HepG2 (cell line): ENCODE results near the gene TAF1D. TPM values are rescaled to one million over a fixed set of nuclear protein-coding genes. Genes with fewer than 3 reads are reported as not detected.

ENCODE experiments used
- ATAC-seq: fragments of 200-7000 bp; cut with Tn5 transposase; 3 replicates; pipeline ENCODE4 v1.9.1; 2020; ENCODE audit warnings: mild to moderate bottlenecking, moderate library complexity
- BruUV-seq: library from RNA; stranded (reverse); fragments of 400-500 nt; replicated peaks from 2 replicates; lab custom pipeline; 2021; lab: Mats Ljungman, UMichigan
- CTCF ChIA-PET: fragments of 300-600 bp; formaldehyde crosslinking; extraction: SDS; loops from one replicate; lab custom pipeline; 2021; ENCODE audit warnings: low total read pairs, inconsistent platforms, low intra/inter-chr PET ratio; lab: Yijun Ruan, JAX
- POLR2A ChIA-PET: fragments of 350-600 bp; sonication (Branson Sonifier 250); formaldehyde crosslinking; loops from one replicate; lab custom pipeline; 2020; ENCODE audit warnings: antibody characterized with exemption, inconsistent platforms; lab: Yijun Ruan, JAX
- DNase-seq: peaks from one replicate; pipeline ENCODE4 v3.0.0-alpha.2; 2015; ENCODE audit warnings: low spot score
- FAIRE-seq: peaks from 3 replicates; lab custom pipeline; 2011; peaks lifted over from hg19 to GRCh38; lab: Jason Lieb, UNC
- H2AFZ ChIP-seq: one replicate; pipeline ENCODE4 v1.6.1; 2011; ENCODE audit warnings: low read length, inconsistent platforms
- H3K27ac ChIP-seq: fragments of 300-600 bp; 3 replicates; pipeline ENCODE4 v1.8.0; 2011; ENCODE audit warnings: mixed run types, mild to moderate bottlenecking, mixed read lengths, low read length, inconsistent platforms; ENCODE audit not compliant: insufficient read depth; ENCODE audit errors: extremely low read length
- H3K27me3 ChIP-seq, 2 experiments: fragments of 200-600 bp in 1 of 2; 2 replicates in 1 of 2; 3 replicates in 1 of 2; pipeline versions ENCODE4 v1.6.0 to v1.8.0; 2011; ENCODE audit warnings: low read length in 2 of 2, mild to moderate bottlenecking in 2 of 2, moderate library complexity in 2 of 2, inconsistent platforms in 1 of 2; ENCODE audit not compliant: insufficient read depth in 2 of 2, control insufficient read depth in 1 of 2
- H3K36me3 ChIP-seq, 2 experiments: fragments of 200-600 bp in 1 of 2; replicated peaks in 1 of 2; 2 replicates in 1 of 2; 3 replicates in 1 of 2; pipeline versions ENCODE4 v1.5.1 to v1.8.0; 2011; ENCODE audit warnings: low read length in 2 of 2, inconsistent platforms in 1 of 2; ENCODE audit not compliant: insufficient read depth in 2 of 2, control insufficient read depth in 1 of 2
- H3K4me1 ChIP-seq: 2 replicates; pipeline ENCODE4 v1.5.1; 2012; ENCODE audit warnings: low read length, inconsistent platforms; ENCODE audit not compliant: insufficient read depth
- H3K4me2 ChIP-seq: 2 replicates; pipeline ENCODE4 v1.6.0; 2011; ENCODE audit warnings: low read depth, low read length, inconsistent platforms
- H3K4me3 ChIP-seq, 3 experiments: fragments of 200-600 bp in 1 of 3; sonication (generic), shearing (Covaris generic) in 1 of 3; replicated peaks in 1 of 3; 2 replicates each; pipeline ENCODE4 v1.5.1; 2011 to 2016; ENCODE audit warnings: low read length in 3 of 3, inconsistent platforms in 2 of 3, low read depth in 2 of 3, mild to moderate bottlenecking in 2 of 3, control low read depth in 1 of 3, mixed read lengths in 1 of 3; ENCODE audit not compliant: insufficient read depth in 1 of 3
- H3K79me2 ChIP-seq: one replicate; pipeline ENCODE4 v1.6.1; 2011; ENCODE audit warnings: low read length, inconsistent platforms; ENCODE audit not compliant: insufficient read depth
- H3K9ac ChIP-seq: 2 replicates; pipeline ENCODE4 v1.6.0; 2011; ENCODE audit warnings: mild to moderate bottlenecking, low read depth, low read length, inconsistent platforms; ENCODE audit not compliant: insufficient read depth
- H3K9me3 ChIP-seq: 2 replicates; pipeline ENCODE4 v1.5.1; 2012; ENCODE audit warnings: mild to moderate bottlenecking, low read length
- H4K20me1 ChIP-seq: 2 replicates; pipeline ENCODE4 v1.6.0; 2011; ENCODE audit warnings: inconsistent platforms, mild to moderate bottlenecking, low read length, moderate library complexity; ENCODE audit not compliant: insufficient read depth
- IKZF4 ChIP-seq: sonication (generic); formaldehyde crosslinking; IDR thresholded peaks from 2 replicates; pipeline ENCODE4 v1.5.1; 2020; ENCODE audit warnings: borderline replicate concordance, mild to moderate bottlenecking, low read depth, missing genetic modification reagents; ENCODE audit errors: not compliant biosample characterization
- NFE2L2 ChIP-seq: fragments of 150-350 bp; IDR thresholded peaks from 2 replicates; pipeline ENCODE4 v1.6.1; 2014; ENCODE audit warnings: low read length
- NR2F2 ChIP-seq: IDR thresholded peaks from 2 replicates; pipeline ENCODE4 v1.6.1; 2012; ENCODE audit warnings: low read depth, inconsistent platforms, borderline replicate concordance
- REXO4 ChIP-seq: sonication (generic); formaldehyde crosslinking; IDR thresholded peaks from 2 replicates; pipeline ENCODE4 v1.8.0; 2022; ENCODE audit warnings: missing genetic modification reagents, mild to moderate bottlenecking, borderline replicate concordance
- SPEN ChIP-seq: sonication (generic); formaldehyde crosslinking; IDR thresholded peaks from 2 replicates; pipeline ENCODE4 v1.5.1; 2020; ENCODE audit warnings: low read depth, mild to moderate bottlenecking, missing genetic modification reagents
- ZNF337 ChIP-seq: sonication (generic); formaldehyde crosslinking; IDR thresholded peaks from 2 replicates; pipeline ENCODE4 v1.5.1; 2020; ENCODE audit warnings: missing genetic modification reagents, low read depth, mild to moderate bottlenecking, borderline replicate concordance
- WGBS: methylation state at CpG from one replicate; pipeline ENCODE4 v1.1.6; 2017; ENCODE audit warnings: low lambda C conversion rate; 5-methylcytosine and 5-hydroxymethylcytosine counted together
- in situ Hi-C: cut with HindIII; loops from 2 replicates; pipeline ENCODE4 v1.10.0; 2017; ENCODE audit warnings: low pct_unique_long_range_greater_than_20kb; ENCODE audit not compliant: extremely low pct_ligation_motif_present
- intact Hi-C: fragments of 100-400 bp; cut with micrococcal nuclease; formaldehyde crosslinking; loops from one replicate; pipeline ENCODE4 v1.10.0; 2022; ENCODE audit not compliant: unreplicated experiment
- polyA plus RNA-seq, 8 experiments: library from polyadenylated mRNA; depleted of rRNA in 3 of 8; stranded (reverse) in 7 of 8; unstranded in 1 of 8; fragments of >200 nt; fragmentation: Illumina TruSeq in 4 of 8; extraction: Trizol in 4 of 8; gene quantifications; 2 replicates each; pipeline versions ENCODE4 v1.2.1 to v1.2.3, GENCODE V29; 2011 to 2016; ENCODE audit warnings: low read depth in 4 of 8, missing spikeins in 1 of 8, mixed read lengths in 1 of 8; ENCODE audit not compliant: insufficient read depth in 1 of 8
- total RNA-seq, 5 experiments: library from RNA; depleted of rRNA; stranded (reverse); fragments of >200 nt; fragmentation: Illumina TruSeq; extraction: Trizol; gene quantifications; 2 replicates each; pipeline ENCODE4 v1.2.3, GENCODE V29; 2016; ENCODE audit warnings: low read depth in 1 of 5
- TF ChIP-seq, protein P1 (sequence below): sonication (generic); formaldehyde crosslinking; IDR thresholded peaks from 2 replicates; pipeline ENCODE4 v1.4.0; 2020; ENCODE audit warnings: missing genetic modification reagents, borderline replicate concordance
- TF ChIP-seq, protein P2 (sequence below): sonication (generic); formaldehyde crosslinking; IDR thresholded peaks from 2 replicates; pipeline ENCODE4 v1.8.1; 2023; ENCODE audit warnings: mild to moderate bottlenecking, moderate library complexity, missing genetic modification reagents
- TF ChIP-seq, protein P3 (sequence below): sonication (generic); formaldehyde crosslinking; IDR thresholded peaks from 2 replicates; pipeline ENCODE4 v1.4.0; 2020; ENCODE audit warnings: low read depth, mild to moderate bottlenecking, missing genetic modification reagents
- TF ChIP-seq, protein P4 (sequence below): sonication (generic); formaldehyde crosslinking; IDR thresholded peaks from 2 replicates; pipeline ENCODE4 v1.4.0; 2020; ENCODE audit warnings: missing genetic modification reagents

TAF1D gene
- total and polyA plus RNA-seq, 2 of the 13 experiments (the other 11 are each of a cell fraction or from before 2014, with no cell fraction given), result 132 to 207 TPM

DNA sequence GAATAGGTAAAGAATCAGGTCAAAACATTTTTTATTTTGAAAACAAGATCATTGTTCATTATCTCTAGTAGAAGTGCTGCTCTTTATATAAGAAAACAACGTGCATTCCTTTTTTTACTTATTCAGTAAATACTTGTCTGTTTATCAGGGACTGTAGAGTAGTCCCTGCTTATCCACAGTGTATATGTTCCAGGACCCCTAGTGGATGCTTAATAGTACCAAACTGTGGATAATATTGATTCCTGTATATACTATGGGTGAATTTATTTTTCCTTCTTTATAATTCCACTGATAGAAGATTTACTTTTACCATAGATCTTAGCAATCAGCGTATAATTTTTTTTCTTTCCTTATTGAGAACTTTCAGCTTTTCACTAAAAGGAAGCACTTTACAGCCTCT lies 47.2 kb downstream of the TAF1D start:
- H3K9me3 ChIP-seq, result no peaks in the 10 kb centered on the region
- no peak overlapping the region for H3K27ac ChIP-seq
- no peak overlapping the region for H2AFZ ChIP-seq
- no peaks in the 10 kb centered on the region for H3K27me3 ChIP-seq
- CTCF ChIA-PET, result no interaction called here
- H4K20me1 ChIP-seq, result no peaks in the 10 kb centered on the region
- TF ChIP-seq NR2F2 (no peak), IKZF4 (CRISPR knock-in tag) (no peak), NFE2L2 (no peak), ZNF337 (no peak), REXO4 (CRISPR knock-in tag) (no peak)
- TF ChIP-seq, protein P1, sequence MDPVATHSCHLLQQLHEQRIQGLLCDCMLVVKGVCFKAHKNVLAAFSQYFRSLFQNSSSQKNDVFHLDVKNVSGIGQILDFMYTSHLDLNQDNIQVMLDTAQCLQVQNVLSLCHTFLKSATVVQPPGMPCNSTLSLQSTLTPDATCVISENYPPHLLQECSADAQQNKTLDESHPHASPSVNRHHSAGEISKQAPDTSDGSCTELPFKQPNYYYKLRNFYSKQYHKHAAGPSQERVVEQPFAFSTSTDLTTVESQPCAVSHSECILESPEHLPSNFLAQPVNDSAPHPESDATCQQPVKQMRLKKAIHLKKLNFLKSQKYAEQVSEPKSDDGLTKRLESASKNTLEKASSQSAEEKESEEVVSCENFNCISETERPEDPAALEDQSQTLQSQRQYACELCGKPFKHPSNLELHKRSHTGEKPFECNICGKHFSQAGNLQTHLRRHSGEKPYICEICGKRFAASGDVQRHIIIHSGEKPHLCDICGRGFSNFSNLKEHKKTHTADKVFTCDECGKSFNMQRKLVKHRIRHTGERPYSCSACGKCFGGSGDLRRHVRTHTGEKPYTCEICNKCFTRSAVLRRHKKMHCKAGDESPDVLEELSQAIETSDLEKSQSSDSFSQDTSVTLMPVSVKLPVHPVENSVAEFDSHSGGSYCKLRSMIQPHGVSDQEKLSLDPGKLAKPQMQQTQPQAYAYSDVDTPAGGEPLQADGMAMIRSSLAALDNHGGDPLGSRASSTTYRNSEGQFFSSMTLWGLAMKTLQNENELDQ (CRISPR knock-in tag), result no peak
- TF ChIP-seq, all 625 proteins: peak for 0
- H3K36me3 ChIP-seq, result peaks cover 11 to 61% of the 10 kb centered on the region in 2 experiments
- ATAC-seq (peak; percentile 83), FAIRE-seq (no peak), DNase-seq (no peak)
- POLR2A ChIA-PET, result no interaction called here
- no peak overlapping the region for H3K4me3 ChIP-seq
- no peak overlapping the region for H3K4me2 ChIP-seq
- 95% methylated on average over 2 of the region's 2 CpGs for WGBS
- H3K79me2 ChIP-seq, result no peaks in the 10 kb centered on the region
- intact Hi-C loops, result no loop called here
- BruUV-seq, result no TSS peak
- H3K4me1 ChIP-seq, result no peaks in the 10 kb centered on the region
- in situ Hi-C loops, result no loop called here
- H3K9ac ChIP-seq, result no peak overlapping the region

DNA sequence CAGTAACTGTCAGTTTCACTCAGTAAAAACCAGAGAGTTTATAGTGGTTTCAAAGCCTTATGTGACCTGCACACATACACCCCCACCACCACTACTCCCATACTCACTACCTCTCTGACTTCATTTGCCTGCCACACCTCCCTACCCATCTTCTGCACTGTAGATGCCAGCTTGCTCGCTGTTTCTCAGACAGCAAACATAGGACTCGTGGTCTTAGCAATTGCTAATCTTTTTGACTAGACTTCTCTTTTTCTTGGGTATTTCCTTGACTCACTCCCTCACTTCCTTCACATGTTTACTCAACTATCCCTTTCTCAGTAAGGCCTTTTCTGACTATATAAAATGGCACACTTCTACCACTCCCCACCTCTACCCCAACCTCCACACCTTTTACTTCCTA lies 52.1 kb downstream of the TAF1D start:
- no TSS peak for BruUV-seq
- Histone ChIP-seq H3K9me3 (no peaks in the 10 kb centered on the region), H4K20me1 (no peaks in the 10 kb centered on the region), H3K27ac (no peak overlapping the region), H3K9ac (no peak overlapping the region), H3K4me2 (no peak overlapping the region), H3K27me3 (no peaks in the 10 kb centered on the region), H3K4me1 (no peaks in the 10 kb centered on the region), H3K4me3 (no peak overlapping the region), H3K79me2 (no peaks in the 10 kb centered on the region), H3K36me3 (peaks cover 4 to 51% of the 10 kb centered on the region in 2 experiments; a peak in 4 of 5 replicates), H2AFZ (no peak overlapping the region)
- in situ Hi-C loops (no loop called here), intact Hi-C loops (no loop called here)
- CTCF ChIA-PET, result no interaction called here
- no peak for ATAC-seq
- no peak for DNase-seq
- POLR2A ChIA-PET, result no interaction called here
- WGBS, result 70% methylated on average over 2 of the region's 2 CpGs
- FAIRE-seq, result no peak
- TF ChIP-seq, protein P2, sequence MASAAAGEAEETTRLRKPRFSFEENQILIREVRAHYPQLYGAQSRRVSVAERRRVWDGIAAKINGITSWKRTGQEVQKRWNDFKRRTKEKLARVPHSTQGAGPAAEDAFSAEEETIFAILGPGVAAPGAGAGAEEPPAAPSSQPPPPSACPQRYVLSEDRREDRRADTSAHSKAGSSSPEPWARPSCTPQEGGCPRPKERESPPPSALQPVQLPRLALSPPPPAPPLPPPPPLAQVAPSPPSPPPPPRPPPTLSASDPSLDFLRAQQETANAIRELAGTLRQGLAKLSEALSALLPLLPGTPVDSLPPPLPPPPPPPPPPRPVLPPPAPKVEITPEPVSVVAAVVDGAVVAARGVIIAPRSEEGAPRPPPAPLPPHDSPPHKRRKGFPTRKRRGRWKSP (CRISPR knock-in tag), result no peak
- TF ChIP-seq, protein P3, sequence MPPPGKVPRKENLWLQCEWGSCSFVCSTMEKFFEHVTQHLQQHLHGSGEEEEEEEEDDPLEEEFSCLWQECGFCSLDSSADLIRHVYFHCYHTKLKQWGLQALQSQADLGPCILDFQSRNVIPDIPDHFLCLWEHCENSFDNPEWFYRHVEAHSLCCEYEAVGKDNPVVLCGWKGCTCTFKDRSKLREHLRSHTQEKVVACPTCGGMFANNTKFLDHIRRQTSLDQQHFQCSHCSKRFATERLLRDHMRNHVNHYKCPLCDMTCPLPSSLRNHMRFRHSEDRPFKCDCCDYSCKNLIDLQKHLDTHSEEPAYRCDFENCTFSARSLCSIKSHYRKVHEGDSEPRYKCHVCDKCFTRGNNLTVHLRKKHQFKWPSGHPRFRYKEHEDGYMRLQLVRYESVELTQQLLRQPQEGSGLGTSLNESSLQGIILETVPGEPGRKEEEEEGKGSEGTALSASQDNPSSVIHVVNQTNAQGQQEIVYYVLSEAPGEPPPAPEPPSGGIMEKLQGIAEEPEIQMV (CRISPR knock-in tag), result no peak
- TF ChIP-seq SPEN (CRISPR knock-in tag), result no peak
- TF ChIP-seq, protein P4, sequence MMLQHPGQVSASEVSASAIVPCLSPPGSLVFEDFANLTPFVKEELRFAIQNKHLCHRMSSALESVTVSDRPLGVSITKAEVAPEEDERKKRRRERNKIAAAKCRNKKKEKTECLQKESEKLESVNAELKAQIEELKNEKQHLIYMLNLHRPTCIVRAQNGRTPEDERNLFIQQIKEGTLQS (CRISPR knock-in tag), result no peak
